Limb (tissue), 2 donors: ENCODE data around the gene NRAS.
"Not testable (repeated sequence)": the region's sequence is repeated elsewhere in the genome, so short reads cannot be mapped to it uniquely, and the experiment has no call there.

Source experiments
- DNase-seq, 2 donors: peaks; one replicate each; pipeline ENCODE4 v3.0.0-alpha.2; 2016; ENCODE audit errors: extremely low spot score in 2 of 2

The NRAS gene

GRCh38 chr1:114716304-114717170 lies at the start of gene NRAS:
Gene NRAS, minus strand, starts transcription at chr1:114716771. Its CDS starts 611 bp downstream, at chr1:114716160.
- DNase-seq, result peak; percentile 92 to 97

GRCh38 chr1:114764689-114765088 lies 48.1 kb upstream of the NRAS start:
- DNase-seq, result no peak

- no peak for DNase-seq
Measured at GRCh38 chr1:114758256-114758832, 41.8 kb upstream of the NRAS start.

- DNase-seq, result peak; percentile 98
Measured at GRCh38 chr1:114757455-114758255, 41.1 kb upstream of the NRAS start, which contains the start of gene CSDE1. Gene CSDE1, minus strand, starts transcription at chr1:114757984. Its CDS starts 18,094 bp downstream, at chr1:114739890.

- DNase-seq, result no peak
Measured at GRCh38 chr1:114756949-114757454, 40.4 kb upstream of the NRAS start.

- no peak for DNase-seq
Measured at GRCh38 chr1:114756009-114756892, 39.7 kb upstream of the NRAS start.

- DNase-seq, result no peak
Measured at GRCh38 chr1:114755006-114755931, 38.7 kb upstream of the NRAS start.

- not testable (repeated sequence) for DNase-seq
Measured at GRCh38 chr1:114753702-114754101, 37.1 kb upstream of the NRAS start.

- DNase-seq, result no peak
Measured at GRCh38 chr1:114753143-114753542, 36.6 kb upstream of the NRAS start.

GRCh38 chr1:114750780-114751179 lies 34.2 kb upstream of the NRAS start:
- DNase-seq, result no peak

GRCh38 chr1:114749835-114750234 lies 33.3 kb upstream of the NRAS start:
- DNase-seq, result no peak

GRCh38 chr1:114746450-114747121 lies 30.0 kb upstream of the NRAS start:
- no peak for DNase-seq

- no peak for DNase-seq
Measured at GRCh38 chr1:114745291-114745690, 28.7 kb upstream of the NRAS start.

GRCh38 chr1:114741963-114742746 lies 25.6 kb upstream of the NRAS start:
- DNase-seq, result no peak

GRCh38 chr1:114740331-114740730 lies 23.8 kb upstream of the NRAS start:
- DNase-seq, result no peak

- DNase-seq, result no peak
Measured at GRCh38 chr1:114737314-114737849, 20.8 kb upstream of the NRAS start.

GRCh38 chr1:114735479-114735878 lies 18.9 kb upstream of the NRAS start:
- no peak for DNase-seq

- DNase-seq, result no peak
Measured at GRCh38 chr1:114729782-114730181, 13.2 kb upstream of the NRAS start.
